HG03025 (cell line): Measurements from ENCODE around the gene ACSL3.

Experiments used
- ATAC-seq: cut with Tn5 transposase; IDR thresholded peaks from one replicate; pipeline ENCODE4 v1.9.1; 2021; ENCODE audit warnings: mild to moderate bottlenecking, moderate library complexity; ENCODE audit not compliant: unreplicated experiment, low FRiP score

ACSL3 gene

DNA sequence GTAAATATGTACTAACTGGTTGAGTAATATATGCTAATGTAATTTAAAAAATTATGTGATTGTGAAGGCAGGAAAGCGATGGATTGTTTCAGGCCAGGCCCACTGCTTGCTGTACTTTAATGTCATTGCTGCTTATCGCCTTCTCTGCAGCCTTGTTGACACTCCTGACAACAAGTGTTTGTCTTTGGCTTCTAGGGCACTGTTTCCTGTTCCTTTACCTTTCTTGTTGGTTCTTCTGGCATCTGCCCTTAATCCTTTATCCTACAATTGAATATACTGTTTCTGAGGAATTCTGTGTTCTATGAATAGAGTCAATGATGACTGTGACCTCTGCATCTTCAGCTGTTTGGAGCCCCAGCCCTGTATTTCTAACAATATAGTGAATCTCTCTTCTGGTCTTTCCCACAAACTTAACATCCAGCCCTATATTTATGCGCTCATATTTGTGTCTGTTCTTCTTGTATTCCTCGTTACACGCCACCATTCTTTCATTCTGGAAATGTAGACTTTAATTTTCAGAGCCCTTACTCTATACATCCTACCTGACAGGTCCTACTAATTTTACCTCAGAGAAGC is 17.6 kb downstream of the ACSL3 start:
- ATAC-seq, result no peak

DNA sequence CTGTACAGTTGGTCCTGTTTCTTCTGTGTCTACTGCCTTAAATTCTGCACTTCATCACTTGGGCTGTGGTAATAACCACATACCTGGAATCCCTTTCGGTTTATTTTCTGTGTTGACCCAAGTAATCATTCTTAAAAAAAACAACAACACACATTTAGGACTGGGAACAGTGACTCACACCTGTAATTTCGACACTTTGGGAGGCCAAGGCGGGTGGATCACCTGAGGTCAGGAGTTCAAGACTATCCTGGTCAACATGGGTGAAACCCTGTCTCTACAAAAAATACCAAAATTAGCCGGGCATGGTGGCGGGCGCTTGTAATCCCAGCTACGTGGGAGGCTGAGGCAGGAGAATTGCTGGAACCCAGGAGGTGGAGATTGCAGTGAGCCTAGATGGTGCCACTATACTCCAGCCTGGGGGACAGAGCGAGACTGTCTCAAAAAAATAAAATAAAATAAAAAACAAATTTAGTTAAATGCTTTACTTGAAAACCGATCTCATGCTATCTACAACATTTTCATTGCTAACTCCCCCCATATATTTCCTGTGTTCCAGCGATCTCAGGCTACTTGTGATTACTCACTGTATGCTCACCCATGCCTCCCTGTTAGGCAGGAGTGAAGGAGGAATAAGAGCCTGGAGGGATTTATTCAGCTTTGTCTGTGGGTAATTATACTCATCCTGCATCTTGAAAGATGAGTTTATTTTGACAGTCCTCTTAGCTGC is 18.2 kb downstream of the ACSL3 start:
- no peak for ATAC-seq

DNA sequence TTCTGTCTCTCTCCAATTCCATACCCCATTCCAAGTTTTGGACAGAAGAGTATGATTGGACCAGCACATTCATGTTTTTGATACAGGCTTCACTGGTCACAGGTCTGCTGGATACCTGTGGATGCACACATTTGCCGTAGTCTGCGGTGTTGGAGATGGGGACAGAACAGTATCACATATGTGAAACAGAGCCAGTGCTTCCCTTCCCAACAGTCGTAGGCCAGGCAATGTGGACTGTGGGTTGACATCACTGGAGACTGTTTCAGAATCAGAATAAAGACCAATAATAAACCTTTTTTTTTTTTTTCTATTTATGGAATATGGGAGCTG is 18.7 kb downstream of the ACSL3 start:
- ATAC-seq, result no peak

DNA sequence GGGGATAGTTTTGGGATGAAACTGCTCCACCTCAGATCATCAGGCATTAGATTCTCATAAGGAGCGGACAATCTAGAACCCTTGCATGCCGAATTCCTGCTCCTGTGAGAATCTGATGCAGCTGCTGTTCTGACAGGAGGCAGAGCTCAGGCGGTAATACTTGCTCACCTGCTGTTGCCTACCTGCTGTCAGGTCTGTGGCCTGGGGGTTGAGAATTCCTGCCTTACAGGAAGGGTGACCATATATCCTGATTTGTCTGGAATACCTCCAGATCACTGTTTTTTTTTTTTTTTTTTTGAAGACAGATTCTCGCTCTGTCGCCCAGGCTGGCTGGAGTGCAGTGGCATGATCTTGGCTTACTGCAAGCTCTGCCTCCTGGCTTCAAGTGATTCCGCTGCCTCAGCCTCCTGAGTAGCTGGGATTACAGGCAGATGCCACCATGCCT is 21.7 kb downstream of the ACSL3 start:
- ATAC-seq, result no peak

GRCh38 chr2:222883420-222883819 is 22.6 kb downstream of the ACSL3 start:
- no peak for ATAC-seq

DNA sequence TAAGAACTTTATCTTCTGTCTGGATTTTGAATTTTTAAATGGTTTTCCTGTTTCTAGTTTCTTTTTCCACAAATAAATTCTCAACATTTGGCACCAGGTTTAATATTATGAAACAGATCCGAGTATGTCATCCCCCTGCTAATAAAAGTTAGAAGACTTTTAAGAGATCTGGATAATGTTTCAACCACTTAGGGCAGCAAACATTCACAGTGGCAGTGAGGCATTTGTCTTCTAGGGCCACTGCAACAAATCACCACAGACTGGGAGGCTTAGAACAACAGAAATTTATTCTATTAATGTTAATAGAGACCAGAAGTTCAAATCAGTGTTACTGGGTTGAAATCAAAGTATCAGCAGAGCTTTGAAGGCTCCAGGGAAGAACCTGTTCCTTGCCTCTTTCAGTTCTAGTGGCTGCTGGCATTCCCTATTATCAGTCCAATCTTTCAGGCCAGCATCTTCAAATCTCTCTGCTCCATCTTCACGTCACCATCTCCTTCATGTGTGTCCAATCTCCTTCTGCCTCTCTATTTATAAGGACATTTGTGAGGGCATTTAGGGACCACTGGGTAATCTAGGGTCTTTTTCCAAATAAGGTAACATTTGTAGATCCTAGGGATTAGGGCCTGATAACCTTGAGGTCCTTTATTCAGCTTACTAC is 23.4 kb downstream of the ACSL3 start:
- no peak for ATAC-seq

GRCh38 chr2:222884805-222885424 is 24.1 kb downstream of the ACSL3 start:
- ATAC-seq, result no peak

DNA sequence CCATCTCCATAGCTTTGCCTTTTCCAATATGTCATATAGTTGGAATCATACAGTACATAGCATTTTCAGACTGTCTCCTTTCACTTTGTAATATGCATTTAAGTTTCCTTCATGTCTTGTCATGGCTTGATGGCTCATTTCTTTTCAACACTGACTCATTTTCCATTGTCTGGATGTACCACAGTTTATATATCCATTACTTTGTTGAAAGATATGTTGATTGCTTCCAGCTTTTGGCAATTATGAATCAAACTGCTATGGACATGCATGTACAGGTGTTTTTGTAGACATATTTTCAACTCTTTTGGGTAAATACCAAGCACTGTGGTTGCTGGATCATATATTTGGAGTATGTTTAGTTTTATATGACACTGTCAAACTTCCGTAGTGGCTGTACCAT is 26.3 kb downstream of the ACSL3 start:
- ATAC-seq, result no peak

- ATAC-seq, result no peak
Observed at GRCh38 chr2:222888716-222889115, 27.9 kb downstream of the ACSL3 start.

- ATAC-seq, result no peak
Observed at GRCh38 chr2:222891890-222892289, 31.1 kb downstream of the ACSL3 start.

DNA sequence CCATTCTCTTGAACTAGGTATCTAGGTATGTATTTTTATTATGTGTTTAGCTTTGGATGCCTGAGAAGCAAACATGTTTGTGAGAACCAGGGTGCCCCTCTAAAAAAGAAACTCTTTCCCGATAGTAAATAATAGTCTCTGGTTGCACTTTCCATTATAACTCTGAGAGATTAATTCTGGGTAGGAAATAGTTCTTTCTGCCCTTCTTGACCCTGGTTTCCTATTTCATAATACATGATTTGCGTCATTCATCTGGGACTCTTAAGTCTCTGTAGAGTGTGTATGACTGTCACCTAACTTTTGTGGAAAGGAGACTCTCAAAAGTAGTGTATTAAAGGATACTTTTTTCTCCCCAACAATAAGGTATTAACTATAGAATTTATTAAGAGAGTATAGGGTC is 31.5 kb downstream of the ACSL3 start:
- no peak for ATAC-seq

DNA sequence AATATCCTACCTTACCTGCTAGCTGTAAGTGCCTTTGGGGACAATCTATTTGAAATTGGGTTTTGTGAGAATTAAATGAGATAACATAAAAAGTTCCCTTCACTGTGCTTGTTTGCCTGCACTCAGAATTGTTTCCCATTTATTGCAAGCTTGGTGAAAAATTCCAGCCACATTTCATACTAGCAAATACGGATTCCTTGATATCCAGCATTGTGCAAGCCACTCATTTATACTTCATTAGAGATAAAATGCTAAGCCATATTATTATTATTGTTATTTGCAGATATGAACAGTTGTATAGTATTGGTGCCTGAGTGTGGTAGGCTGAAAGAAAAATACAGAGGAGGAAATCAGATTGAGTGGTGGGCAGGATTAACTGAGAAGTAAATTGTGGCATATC is 31.9 kb downstream of the ACSL3 start:
- ATAC-seq, result no peak

DNA sequence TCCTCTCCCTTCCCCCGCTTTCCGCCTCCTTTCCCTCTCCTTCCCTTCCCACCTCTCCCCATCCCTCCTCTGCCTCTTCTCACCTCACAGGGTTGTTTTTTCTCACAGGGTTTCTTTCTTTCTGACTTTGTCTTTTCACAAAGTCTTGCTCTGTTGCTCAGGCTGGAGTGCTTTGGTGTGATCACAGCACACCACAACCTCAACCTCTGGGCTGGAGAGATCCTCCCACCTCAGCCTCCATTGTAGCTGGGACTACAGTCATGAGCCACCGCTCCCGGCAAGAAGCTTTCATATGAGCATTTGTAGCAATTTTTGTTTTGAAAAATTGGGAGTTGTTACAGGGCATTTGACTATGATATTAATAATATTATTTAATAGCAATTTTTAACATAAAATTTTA is 32.9 kb downstream of the ACSL3 start:
- ATAC-seq, result no peak

DNA sequence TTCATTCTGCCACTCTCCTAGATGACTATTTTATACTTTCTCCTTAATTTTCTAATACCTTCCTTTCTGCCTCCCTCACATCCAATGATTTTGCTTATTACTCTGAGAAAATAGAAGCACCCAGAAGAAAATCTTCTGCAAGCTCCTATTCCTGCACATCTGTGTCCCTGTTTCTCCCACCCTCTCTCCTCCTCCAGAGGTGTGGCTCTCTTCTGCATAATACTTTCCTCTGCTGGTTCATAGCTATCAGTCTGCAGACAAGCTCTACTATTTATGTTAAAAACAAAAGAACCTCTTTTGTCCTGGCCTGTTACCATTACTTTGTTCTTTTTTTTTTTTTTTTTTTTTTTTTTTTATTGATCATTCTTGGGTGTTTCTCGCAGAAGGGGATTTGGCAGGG is 34.3 kb downstream of the ACSL3 start:
- no peak for ATAC-seq

DNA sequence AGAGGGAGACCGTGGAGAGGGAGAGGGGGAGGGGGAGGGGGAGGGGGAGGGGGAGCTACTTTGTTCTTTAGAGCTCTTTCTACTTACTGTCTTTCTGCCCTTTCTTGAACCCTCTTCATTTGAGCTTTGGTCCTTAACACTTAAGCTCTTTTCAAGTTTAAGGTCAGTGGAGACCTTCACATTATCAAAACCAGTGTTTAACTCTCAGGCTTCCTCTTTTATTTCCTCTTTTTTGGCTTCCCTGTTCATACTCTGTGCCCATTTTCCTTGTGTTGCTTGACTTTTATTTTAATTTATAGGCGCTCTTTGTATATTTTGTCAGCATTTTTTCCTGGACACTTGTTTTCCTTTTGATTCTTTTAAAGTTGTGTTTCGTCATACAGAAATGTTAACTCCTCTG is 37.1 kb downstream of the ACSL3 start:
- no peak for ATAC-seq

DNA sequence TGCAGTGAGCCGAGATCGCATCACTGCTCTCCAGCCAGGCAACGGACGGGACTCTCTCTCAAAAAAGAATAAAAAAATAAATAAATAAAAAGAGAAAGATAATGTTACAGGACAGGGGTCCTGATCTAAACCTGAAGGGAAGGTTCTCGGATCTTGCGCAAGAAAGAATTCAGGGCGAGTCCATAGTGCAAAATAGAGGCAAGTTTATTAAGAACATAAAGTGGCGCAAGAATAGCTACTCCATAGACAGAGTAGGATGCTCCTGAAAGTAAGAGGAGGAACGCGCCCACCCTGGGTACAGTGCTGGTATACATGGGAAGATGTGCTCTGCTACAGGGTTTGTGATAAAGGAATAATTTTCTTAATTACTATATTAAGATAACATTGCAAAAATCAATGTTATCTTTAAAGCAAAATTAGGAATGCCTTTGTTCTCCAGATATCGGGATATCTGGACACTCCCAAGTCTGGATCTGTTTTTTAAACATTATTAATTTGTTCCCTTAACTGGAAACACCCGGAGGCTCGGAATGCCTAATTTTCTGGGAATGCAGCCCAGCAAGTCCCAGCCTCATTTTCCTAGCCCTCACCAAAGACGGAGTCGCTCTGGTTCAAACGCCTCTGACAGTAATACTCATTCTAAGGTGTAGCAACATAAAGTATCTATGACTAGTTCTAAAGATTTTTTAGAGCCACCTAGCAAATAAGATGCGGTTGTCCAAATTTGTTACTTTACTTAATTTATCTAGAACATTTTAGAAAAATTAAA is 38.8 kb downstream of the ACSL3 start:
- no peak for ATAC-seq

DNA sequence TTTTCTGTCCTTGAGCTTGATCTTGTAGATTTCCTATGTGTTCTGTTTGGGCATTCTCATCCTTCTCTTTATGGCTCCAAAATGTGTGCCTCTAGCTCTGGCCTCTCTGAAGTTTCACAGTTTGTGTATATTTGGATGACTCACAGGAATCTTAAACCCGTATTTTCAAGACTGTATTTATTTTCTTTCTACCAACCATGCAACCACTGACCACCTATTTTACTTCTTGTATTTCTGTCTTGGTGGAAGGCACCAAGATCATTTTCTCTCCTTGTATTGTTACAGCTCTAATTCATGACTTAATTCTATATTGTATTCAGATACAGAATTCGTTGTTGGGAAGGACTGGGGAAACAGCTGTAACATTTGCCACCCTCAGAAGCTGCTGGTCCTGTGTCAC is 39.5 kb downstream of the ACSL3 start:
- no peak for ATAC-seq

- ATAC-seq, result no peak
Observed at GRCh38 chr2:222902660-222903059, 41.8 kb downstream of the ACSL3 start.

GRCh38 chr2:222903234-222904220 is 42.7 kb downstream of the ACSL3 start:
- ATAC-seq, result peak; percentile 59
